ENCODE results near the gene BRME1.

Gene BRME1

GRCh38 chr19:13920940-13921747, 15.2 kb upstream of the BRME1 start:
- peaks cover 13% of the 10 kb centered on the region for H3K9me3 Mint-ChIP-seq
- no peak overlapping the region for H3K27ac Mint-ChIP-seq
- no peaks in the 10 kb centered on the region for H3K4me1 Mint-ChIP-seq
- H3K27me3 Mint-ChIP-seq (ENCODE audit: low read depth, poor library complexity), result no peaks in the 10 kb centered on the region
- H3K36me3 Mint-ChIP-seq (ENCODE audit: low read depth), result peaks cover 55% of the 10 kb centered on the region
- DNase-seq, result no peak
- H3K4me3 Mint-ChIP-seq, result no peak overlapping the region
- no peak for TF ChIP-seq CTCF (IDR thresholded peaks at IDR 0.05)

- Mint-ChIP-seq H3K27ac (no peak overlapping the region), H3K4me3 (no peak overlapping the region), H3K36me3 (ENCODE audit: low read depth) (peaks cover 58% of the 10 kb centered on the region), H3K9me3 (peaks cover 13% of the 10 kb centered on the region), H3K4me1 (no peaks in the 10 kb centered on the region), H3K27me3 (ENCODE audit: low read depth, poor library complexity) (no peaks in the 10 kb centered on the region)
- no peak for TF ChIP-seq CTCF (IDR thresholded peaks at IDR 0.05)
- DNase-seq, result no peak
These were observed 14.6 kb upstream of the BRME1 start for GRCh38 chr19:13920524-13920923.

GRCh38 chr19:13918726-13919411, 13.0 kb upstream of the BRME1 start:
- peaks cover 48% of the 10 kb centered on the region for H3K36me3 Mint-ChIP-seq (ENCODE audit: low read depth)
- no peak for TF ChIP-seq CTCF (IDR thresholded peaks at IDR 0.05)

GRCh38 chr19:13917888-13918406, 12.0 kb upstream of the BRME1 start:
- Mint-ChIP-seq H3K27ac (no peak overlapping the region), H3K36me3 (ENCODE audit: low read depth) (peaks cover 46% of the 10 kb centered on the region), H3K4me1 (no peaks in the 10 kb centered on the region), H3K27me3 (ENCODE audit: low read depth, poor library complexity) (peaks cover 3% of the 10 kb centered on the region), H3K4me3 (no peak overlapping the region), H3K9me3 (peaks cover 13% of the 10 kb centered on the region)
- TF ChIP-seq CTCF (IDR thresholded peaks at IDR 0.05), result no peak
- no peak for DNase-seq

More at GRCh38 chr19:13918726-13919411, 13.0 kb upstream of the BRME1 start:
- DNase-seq, result no peak
- H3K9me3 Mint-ChIP-seq, result peaks cover 13% of the 10 kb centered on the region
- H3K27ac Mint-ChIP-seq, result no peak overlapping the region
- H3K4me1 Mint-ChIP-seq, result no peaks in the 10 kb centered on the region
- H3K4me3 Mint-ChIP-seq, result no peak overlapping the region
- peaks cover 3% of the 10 kb centered on the region for H3K27me3 Mint-ChIP-seq (ENCODE audit: low read depth, poor library complexity)

- Mint-ChIP-seq H3K4me1 (no peaks in the 10 kb centered on the region), H3K9me3 (no peaks in the 10 kb centered on the region), H3K27ac (no peak overlapping the region), H3K4me3 (no peak overlapping the region), H3K36me3 (ENCODE audit: low read depth) (peaks cover 23% of the 10 kb centered on the region), H3K27me3 (ENCODE audit: low read depth, poor library complexity) (peaks cover 3% of the 10 kb centered on the region)
- DNase-seq, result no peak
- no peak for TF ChIP-seq CTCF (IDR thresholded peaks at IDR 0.05)
These were observed 8.9 kb upstream of the BRME1 start for GRCh38 chr19:13914777-13915176.
